K562 (cell line): ENCODE measurements around the gene HSPA1B. TPM values are rescaled to one million over a fixed set of nuclear protein-coding genes. Genes with fewer than 3 reads are reported as not detected.

Experiments used
- ATAC-seq: fragments of 200-7000 bp; cut with Tn5 transposase; 3 replicates; pipeline ENCODE4 v1.9.1; 2020; ENCODE audit warnings: moderate library complexity
- BruUV-seq: library from RNA; stranded (reverse); fragments of 400-500 nt; replicated peaks from 2 replicates; lab custom pipeline; 2021; lab: Mats Ljungman, UMichigan
- CTCF ChIA-PET: fragments of 300-600 bp; formaldehyde crosslinking; extraction: SDS; loops from one replicate; lab custom pipeline; 2021; ENCODE audit warnings: low intra/inter-chr PET ratio; lab: Yijun Ruan, JAX
- POLR2A ChIA-PET: fragments of 300-600, 350-650 bp; sonication (Branson Sonifier 250); formaldehyde crosslinking; extraction: SDS; loops from one replicate; lab custom pipeline; 2021; ENCODE audit warnings: antibody characterized with exemption, inconsistent platforms; lab: Yijun Ruan, JAX
- DNase-seq, 4 experiments: peaks; one replicate each; pipeline versions ENCODE4 v3.0.0 to v3.0.0-alpha.2; 2011 to 2018; ENCODE audit warnings: low spot score in 3 of 4, mixed read lengths in 3 of 4; ENCODE audit errors: extremely low read depth in 1 of 4
- FAIRE-seq: peaks from 2 replicates; lab custom pipeline; 2011; peaks lifted over from hg19 to GRCh38; lab: Jason Lieb, UNC
- H2AFZ ChIP-seq: 2 replicates; pipeline ENCODE4 v1.6.0; 2011; ENCODE audit warnings: low read depth, low read length, control low read depth, inconsistent platforms
- H3K27ac ChIP-seq: fragments of 200-600 bp; 3 replicates; pipeline ENCODE4 v1.8.0; 2011; ENCODE audit warnings: low read depth, mild to moderate bottlenecking, control low read depth, inconsistent platforms, low read length, moderate library complexity, mixed read lengths; ENCODE audit errors: extremely low read depth
- H3K27me3 ChIP-seq, 2 experiments: fragments of 300-600 bp in 1 of 2; 2 replicates in 1 of 2; 3 replicates in 1 of 2; pipeline versions ENCODE4 v1.6.0 to v1.8.0; 2011; ENCODE audit warnings: inconsistent platforms in 2 of 2, low read length in 2 of 2, mild to moderate bottlenecking in 1 of 2, mixed read lengths in 1 of 2, moderate library complexity in 1 of 2; ENCODE audit not compliant: control insufficient read depth in 2 of 2, insufficient read depth in 2 of 2
- H3K36me3 ChIP-seq: fragments of 300-600 bp; 3 replicates; pipeline ENCODE4 v1.8.0; 2011; ENCODE audit warnings: mild to moderate bottlenecking, low read length, inconsistent platforms; ENCODE audit not compliant: control insufficient read depth, insufficient read depth
- H3K4me1 ChIP-seq, 2 experiments: fragments of 200-600 bp in 1 of 2; replicated peaks in 1 of 2; 2 replicates in 1 of 2; 3 replicates in 1 of 2; pipeline versions ENCODE4 v1.5.1 to v1.8.0; 2011; ENCODE audit warnings: inconsistent platforms in 2 of 2, low read length in 2 of 2, mild to moderate bottlenecking in 1 of 2, mixed read lengths in 1 of 2, moderate library complexity in 1 of 2; ENCODE audit not compliant: control insufficient read depth in 2 of 2, insufficient read depth in 2 of 2
- H3K4me2 ChIP-seq: 2 replicates; pipeline ENCODE4 v1.6.1; 2011; ENCODE audit warnings: low read length, control low read depth, inconsistent platforms, mixed read lengths; ENCODE audit not compliant: insufficient read depth
- H3K4me3 ChIP-seq: fragments of 200-600 bp; sonication (generic), shearing (Covaris generic); 2 replicates; pipeline ENCODE4 v1.5.1; 2016; ENCODE audit warnings: control low read depth, inconsistent platforms
- H3K79me2 ChIP-seq: fragments of 200-600 bp; 3 replicates; pipeline ENCODE4 v1.8.0; 2011; ENCODE audit warnings: low read length, inconsistent platforms; ENCODE audit not compliant: control insufficient read depth, insufficient read depth
- H3K9ac ChIP-seq, 2 experiments: 2 replicates each; pipeline versions ENCODE4 v1.6.0 to v1.6.1; 2011; ENCODE audit warnings: low read depth in 2 of 2, low read length in 2 of 2, control low read depth in 1 of 2, inconsistent platforms in 1 of 2, mild to moderate bottlenecking in 1 of 2, mixed read lengths in 1 of 2; ENCODE audit not compliant: insufficient read depth in 1 of 2
- H3K9me1 ChIP-seq: one replicate; pipeline ENCODE4 v1.6.0; 2011; ENCODE audit warnings: inconsistent platforms, mild to moderate bottlenecking, low read length, moderate library complexity; ENCODE audit not compliant: control insufficient read depth, insufficient read depth
- H3K9me3 ChIP-seq: replicated peaks from 2 replicates; pipeline ENCODE4 v1.5.1; 2011; ENCODE audit warnings: low read depth, low read length, inconsistent platforms; ENCODE audit not compliant: control insufficient read depth, insufficient read depth
- H4K20me1 ChIP-seq: replicated peaks from 2 replicates; pipeline ENCODE4 v1.6.1; 2011; ENCODE audit warnings: low read length, inconsistent platforms, mixed read lengths; ENCODE audit not compliant: control insufficient read depth, insufficient read depth
- CBFA2T3 ChIP-seq: fragments of 450-650 bp; IDR thresholded peaks from 2 replicates; pipeline ENCODE4 v1.6.1; 2017
- ILK ChIP-seq: fragments of 450-650 bp; IDR thresholded peaks from 2 replicates; pipeline ENCODE4 v1.6.1; 2016; ENCODE audit warnings: missing genetic modification characterization, low read depth, mild to moderate bottlenecking, missing compliant biosample characterization, moderate library complexity, borderline replicate concordance
- NR2C1 ChIP-seq, 2 experiments: fragments of 450-650 bp; IDR thresholded peaks; 2 replicates each; pipeline ENCODE4 v1.6.1; 2017; ENCODE audit warnings: mild to moderate bottlenecking in 2 of 2, antibody characterized with exemption in 1 of 2, inconsistent platforms in 1 of 2, missing compliant biosample characterization in 1 of 2, missing genetic modification characterization in 1 of 2
- NR2C2 ChIP-seq, 2 experiments: fragments of 200-800 bp in 1 of 2; sonication (Bioruptor generic) in 1 of 2; sonication (generic) in 1 of 2; formaldehyde crosslinking in 1 of 2; IDR thresholded peaks; 2 replicates each; pipeline versions ENCODE4 v1.6.1 to v1.8.0; 2016 to 2022; ENCODE audit warnings: mild to moderate bottlenecking in 1 of 2, missing compliant biosample characterization in 1 of 2, missing genetic modification characterization in 1 of 2, missing genetic modification reagents in 1 of 2
- RBFOX2 ChIP-seq: fragments of 200-400 bp; formaldehyde crosslinking; IDR thresholded peaks from 2 replicates; pipeline ENCODE4 v1.6.1; 2017; ENCODE audit warnings: low read depth, mild to moderate bottlenecking, low read length, moderate library complexity
- TAF15 ChIP-seq: fragments of 200-400 bp; formaldehyde crosslinking; IDR thresholded peaks from 2 replicates; pipeline ENCODE4 v1.6.1; 2017; ENCODE audit warnings: mild to moderate bottlenecking, low read depth, low read length, moderate library complexity
- U2AF2 ChIP-seq: fragments of 200-400 bp; formaldehyde crosslinking; optimal IDR thresholded peaks from 2 replicates; pipeline ENCODE3; 2017; ENCODE audit warnings: low read depth, mild to moderate bottlenecking, low read length
- WGBS: fragments of 100-300 bp; shearing (Covaris generic); methylation state at CpG from one replicate; pipeline ENCODE4 v1.1.6; 2016; ENCODE audit warnings: low coverage, mixed read lengths; ENCODE audit not compliant: insufficient coverage; ENCODE audit errors: missing lambda C conversion rate; 5-methylcytosine and 5-hydroxymethylcytosine counted together
- in situ Hi-C: fragments of 300-500 bp; cut with MboI; formaldehyde crosslinking; loops from 4 replicates; pipeline ENCODE4 v1.15.0; 2018; ENCODE audit warnings: inconsistent platforms, mixed read lengths
- intact Hi-C: fragments of 100-400 bp; cut with micrococcal nuclease; formaldehyde crosslinking; loops from 2 replicates; pipeline ENCODE4 v1.14.2; 2022
- polyA plus RNA-seq, 8 experiments: library from polyadenylated mRNA; depleted of rRNA in 4 of 8; stranded (reverse) in 5 of 8; unstranded in 3 of 8; fragments of >200 nt; fragmentation: Nextera tagmentation in 2 of 8; fragmentation: Illumina TruSeq in 1 of 8; extraction: Ambion mirVana in 2 of 8; extraction: Trizol in 1 of 8; gene quantifications; 2 replicates each; pipeline versions ENCODE4 v1.2.1 to v1.2.3, GENCODE V29; 2011 to 2014; ENCODE audit warnings: inconsistent platforms in 1 of 8, missing spikeins in 1 of 8
- total RNA-seq, 7 experiments: library from RNA; depleted of rRNA in 6 of 7; stranded (reverse); fragments of >200 nt in 6 of 7; fragmentation: Illumina TruSeq in 2 of 7; extraction: Trizol in 2 of 7; gene quantifications; 2 replicates each; pipeline versions ENCODE4 v1.2.1 to v1.2.3, GENCODE V29; 2011 to 2021; ENCODE audit warnings: low replicate concordance in 1 of 7
- TF ChIP-seq, protein P1 (sequence below), 2 experiments: fragments of 200-800 bp in 1 of 2; sonication (Bioruptor generic) in 1 of 2; sonication (generic) in 1 of 2; formaldehyde crosslinking in 1 of 2; IDR thresholded peaks in 1 of 2; conservative IDR thresholded peaks in 1 of 2; 2 replicates each; pipeline versions ENCODE4 v1.5.0 to v1.6.1; 2016 to 2020; ENCODE audit warnings: missing compliant biosample characterization in 1 of 2, missing genetic modification characterization in 1 of 2, missing genetic modification reagents in 1 of 2
- TF ChIP-seq, protein P2 (sequence below): sonication (generic); formaldehyde crosslinking; IDR thresholded peaks from 2 replicates; pipeline ENCODE4 v1.5.0; 2020; ENCODE audit warnings: missing genetic modification reagents

Gene HSPA1B
- total and polyA plus RNA-seq, 9 of the 15 experiments (the other 6 are each of a cell fraction or from before 2014, with no cell fraction given): 0.27 to 227 (median 51.2) TPM

DNA sequence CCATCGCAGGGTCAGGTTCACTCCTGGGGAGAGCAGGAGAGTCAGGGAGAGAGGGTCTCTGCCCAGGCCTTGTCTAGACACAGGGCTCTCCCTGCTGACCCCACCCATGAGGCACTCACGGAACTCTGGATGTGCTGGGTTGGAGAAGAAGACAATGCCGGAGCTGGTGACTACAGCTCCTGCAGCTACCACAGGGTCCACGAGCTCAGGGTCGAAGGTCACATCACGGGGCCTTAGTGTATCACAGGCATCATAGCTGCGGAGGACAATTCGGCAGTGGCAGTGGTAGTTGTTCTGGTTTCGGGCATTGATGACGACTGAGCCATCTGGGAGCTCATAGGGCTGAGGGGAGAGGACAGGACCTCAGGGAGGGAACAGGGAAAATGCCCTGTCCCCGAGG lies 32.4 kb downstream of the HSPA1B start:
- no peak overlapping the region for H3K27ac ChIP-seq
- H3K9ac ChIP-seq: peak overlapping the region in 1 of 2 experiments; percentile 40; a peak in 1 of 4 replicates
- intact Hi-C loops: no loop called here
- peaks cover 48% of the 10 kb centered on the region; the same call in 2 of the 3 replicates for H3K36me3 ChIP-seq
- POLR2A ChIA-PET: interaction anchor here (0.9 to 6.2 kb wide), 8 partner anchors 9 to 208 kb away, joined by 3 to 91 read pairs (median 9); partner anchors contain the start of genes CSNK2B, GPANK1, HSPA1B and LSM2
- H3K4me1 ChIP-seq: peaks cover 11 to 33% of the 10 kb centered on the region in 2 experiments; a peak in 4 of 5 replicates
- no peaks in the 10 kb centered on the region for H3K27me3 ChIP-seq
- BruUV-seq: no TSS peak
- H4K20me1 ChIP-seq: no peaks in the 10 kb centered on the region
- 91% methylated on average over 11 of the region's 11 CpGs for WGBS
- CTCF ChIA-PET: no interaction called here
- 0 out of 2 replicates have a peak, but pooled peaks have one; percentile 14 for TF ChIP-seq TAF15
- TF ChIP-seq CBFA2T3: no peak
- TF ChIP-seq RBFOX2: peak; percentile 52; the same call in 1 of the 2 replicates
- peak; percentile 45; the same call in 1 of the 2 replicates for TF ChIP-seq NR2C2 (CRISPR knock-in tag; IDR thresholded peaks at IDR 0.05)
- TF ChIP-seq NR2C2 (tag; IDR thresholded peaks at IDR 0.05): no peak
- TF ChIP-seq ILK (tag): no peak
- no peak for TF ChIP-seq U2AF2
- TF ChIP-seq, protein P1, sequence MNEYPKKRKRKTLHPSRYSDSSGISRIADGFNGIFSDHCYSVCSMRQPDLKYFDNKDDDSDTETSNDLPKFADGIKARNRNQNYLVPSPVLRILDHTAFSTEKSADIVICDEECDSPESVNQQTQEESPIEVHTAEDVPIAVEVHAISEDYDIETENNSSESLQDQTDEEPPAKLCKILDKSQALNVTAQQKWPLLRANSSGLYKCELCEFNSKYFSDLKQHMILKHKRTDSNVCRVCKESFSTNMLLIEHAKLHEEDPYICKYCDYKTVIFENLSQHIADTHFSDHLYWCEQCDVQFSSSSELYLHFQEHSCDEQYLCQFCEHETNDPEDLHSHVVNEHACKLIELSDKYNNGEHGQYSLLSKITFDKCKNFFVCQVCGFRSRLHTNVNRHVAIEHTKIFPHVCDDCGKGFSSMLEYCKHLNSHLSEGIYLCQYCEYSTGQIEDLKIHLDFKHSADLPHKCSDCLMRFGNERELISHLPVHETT (CRISPR knock-in tag; conservative IDR thresholded peaks at IDR 0.05 in 1 of 2, IDR thresholded peaks at IDR 0.05 in 1 of 2): 0 out of 4 replicates have a peak, but pooled peaks of 1 of the 2 experiments have one; percentile 7
- TF ChIP-seq NR2C1 (IDR thresholded peaks at IDR 0.05): no peak
- TF ChIP-seq NR2C1 (tag; IDR thresholded peaks at IDR 0.05): 0 out of 2 replicates have a peak, but pooled peaks have one; percentile 27
- TF ChIP-seq, protein P2, sequence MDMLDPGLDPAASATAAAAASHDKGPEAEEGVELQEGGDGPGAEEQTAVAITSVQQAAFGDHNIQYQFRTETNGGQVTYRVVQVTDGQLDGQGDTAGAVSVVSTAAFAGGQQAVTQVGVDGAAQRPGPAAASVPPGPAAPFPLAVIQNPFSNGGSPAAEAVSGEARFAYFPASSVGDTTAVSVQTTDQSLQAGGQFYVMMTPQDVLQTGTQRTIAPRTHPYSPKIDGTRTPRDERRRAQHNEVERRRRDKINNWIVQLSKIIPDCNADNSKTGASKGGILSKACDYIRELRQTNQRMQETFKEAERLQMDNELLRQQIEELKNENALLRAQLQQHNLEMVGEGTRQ (CRISPR knock-in tag): peak; percentile 5; the same call in 1 of the 2 replicates
- in situ Hi-C loops: loop anchor here (5.0 kb wide), 1 partner anchor 198 kb away; the partner anchor contains the start of genes C6orf47 and GPANK1
- ATAC-seq (no peak), FAIRE-seq (no peak), DNase-seq (no peak)
- no peak overlapping the region for H3K4me2 ChIP-seq
- peaks cover 16% of the 10 kb centered on the region; the same call in 2 of the 3 replicates for H3K79me2 ChIP-seq
- H3K4me3 ChIP-seq: no peak overlapping the region
- peaks cover 9% of the 10 kb centered on the region for H3K9me1 ChIP-seq
- no peak overlapping the region for H2AFZ ChIP-seq
- no peaks in the 10 kb centered on the region for H3K9me3 ChIP-seq
